RWPE1 (cell line): Measurements from ENCODE around the gene RBM4.

Experiments used
- CTCF ChIA-PET: fragments of 350-600 bp; sonication (Branson Sonifier 250); formaldehyde crosslinking; extraction: SDS; loops from one replicate; lab custom pipeline; 2021; lab: Yijun Ruan, JAX
- POLR2A ChIA-PET: fragments of 400-600 bp; formaldehyde crosslinking; extraction: SDS; loops from one replicate; lab custom pipeline; 2020; ENCODE audit warnings: antibody characterized with exemption; ENCODE audit not compliant: low non-redundant PET; lab: Yijun Ruan, JAX
- DNase-seq: peaks from one replicate; pipeline ENCODE4 v3.0.0; 2012; ENCODE audit warnings: low spot score
- H3K27ac ChIP-seq: fragments of 450-650 bp; 2 replicates; pipeline ENCODE4 v1.5.1; 2017
- CTCF ChIP-seq: fragments of 450-650 bp; conservative IDR thresholded peaks from 2 replicates; pipeline ENCODE4 v1.5.1; 2017; ENCODE audit warnings: low read depth, mild to moderate bottlenecking

Gene RBM4

GRCh38 chr11:66614073-66614472 is 24.4 kb upstream of the RBM4 start:
- ChIA-PET POLR2A (no interaction called here), CTCF (interaction anchor here (0.5 kb wide), 1 partner anchor 33 kb away, joined by 3 read pairs; no protein-coding TSS in a partner anchor)
- DNase-seq, result no peak
- no peak for TF ChIP-seq CTCF
- no peak overlapping the region for H3K27ac ChIP-seq

GRCh38 chr11:66616379-66617154 is 21.9 kb upstream of the RBM4 start, which contains the start of gene RBM14:
Gene RBM14, plus strand, starts transcription at chr11:66616630. Its CDS starts 91 bp downstream, at chr11:66616721.
- H3K27ac ChIP-seq, result peak within 1 kb of the TSS; percentile 95
- ChIA-PET CTCF (interaction anchor here (0.8 kb wide), 2 partner anchors 11 to 24 kb away, joined by 3 read pairs; partner anchors contain the start of genes CCDC87 and CCS), POLR2A (interaction anchor here (0.6 to 1.8 kb wide), 10 partner anchors 10 to 268 kb away, joined by 3 to 16 read pairs (median 4); partner anchors contain the start of genes CCDC87, CCS, RBM4 and RBM4B)
- TF ChIP-seq CTCF, result no peak
- DNase-seq, result peak; percentile 99

- DNase-seq, result peak; percentile 24
- peak overlapping the region; percentile 95 for H3K27ac ChIP-seq
- CTCF ChIA-PET, result interaction anchor here (0.8 kb wide), 2 partner anchors 10 to 25 kb away, joined by 3 read pairs; partner anchors contain the start of genes CCDC87 and CCS
- POLR2A ChIA-PET, result interaction anchor here (0.5 to 1.8 kb wide), 8 partner anchors 19 to 245 kb away, joined by 3 to 16 read pairs (median 4); partner anchors contain the start of genes CCDC87, CCS, RBM4 and RBM4B
- no peak for TF ChIP-seq CTCF
Measured at GRCh38 chr11:66617155-66617834, 21.2 kb upstream of the RBM4 start.

GRCh38 chr11:66619080-66619554 is 19.4 kb upstream of the RBM4 start:
- POLR2A ChIA-PET, result interaction anchor here (0.5 to 0.9 kb wide), 4 partner anchors 27 to 755 kb away, joined by 3 to 5 read pairs (median 3); partner anchors contain the start of gene CCDC87
- CTCF ChIA-PET, result interaction anchor here (1.3 kb wide), 1 partner anchor 27 kb away, joined by 10 read pairs; the partner anchor contains the start of gene CCDC87
- peak; percentile 74 for DNase-seq
- TF ChIP-seq CTCF, result no peak
- H3K27ac ChIP-seq, result peak overlapping the region; percentile 70

- ChIA-PET POLR2A (no interaction called here), CTCF (no interaction called here)
- TF ChIP-seq CTCF, result no peak
- DNase-seq, result no peak
- no peak overlapping the region for H3K27ac ChIP-seq
Measured at GRCh38 chr11:66624450-66624849, 14.1 kb upstream of the RBM4 start.
